Coronary artery (tissue), 2 donors: Measurements from ENCODE around the gene CTNNA3.
A peak's percentile ranks its signal among the peaks of the same experiment; 100 is the strongest.

Experiments used
- DNase-seq: peaks from one replicate; pipeline ENCODE4 v3.0.0-alpha.2; 2017; ENCODE audit warnings: low spot score
- H3K27ac ChIP-seq, 2 donors: fragments of 200-600 bp; sonication (generic); one replicate each; pipeline ENCODE4 v1.5.1; 2016 to 2019
- H3K4me3 ChIP-seq: fragments of 200-600 bp; sonication (generic); 2 replicates; pipeline ENCODE4 v1.5.1; 2016; ENCODE audit warnings: mild to moderate bottlenecking, moderate library complexity
- CTCF ChIP-seq: fragments of 200-600 bp; sonication (generic); IDR thresholded peaks from one replicate; pipeline ENCODE4 v1.5.1; 2019; ENCODE audit warnings: antibody characterized with exemption

CTNNA3 gene

GRCh38 chr10:66931340-66931948, 764.6 kb downstream of the CTNNA3 start:
- peak; percentile 37 for TF ChIP-seq CTCF
- H3K4me3 ChIP-seq: no peak overlapping the region
- no peak for DNase-seq
- H3K27ac ChIP-seq: no peak overlapping the region

GRCh38 chr10:66929375-66929774, 766.6 kb downstream of the CTNNA3 start:
- no peak for DNase-seq
- TF ChIP-seq CTCF: no peak
- H3K27ac ChIP-seq: no peak overlapping the region
- no peak overlapping the region for H3K4me3 ChIP-seq

- no peak for TF ChIP-seq CTCF
- no peak for DNase-seq
- H3K4me3 ChIP-seq: no peak overlapping the region
- no peak overlapping the region for H3K27ac ChIP-seq
These were observed 767.2 kb downstream of the CTNNA3 start for GRCh38 chr10:66928776-66929175.

GRCh38 chr10:66927971-66928770, 767.8 kb downstream of the CTNNA3 start:
- no peak for TF ChIP-seq CTCF
- DNase-seq: no peak
- Histone ChIP-seq H3K4me3 (peak overlapping the region; percentile 40), H3K27ac (no peak overlapping the region)

- no peak overlapping the region for H3K27ac ChIP-seq
- H3K4me3 ChIP-seq: no peak overlapping the region
- TF ChIP-seq CTCF: no peak
- no peak for DNase-seq
These were observed 768.6 kb downstream of the CTNNA3 start for GRCh38 chr10:66927251-66927935.

- H3K4me3 ChIP-seq: no peak overlapping the region
- no peak overlapping the region for H3K27ac ChIP-seq
- no peak for TF ChIP-seq CTCF
- no peak for DNase-seq
These were observed 769.2 kb downstream of the CTNNA3 start for GRCh38 chr10:66926841-66927240.
